Mucosa of descending colon (tissue), 3 donors: ENCODE results near the gene NKD2. TPM values are rescaled to one million over a fixed set of nuclear protein-coding genes. Genes with fewer than 3 reads are reported as not detected.

Source experiments
- ATAC-seq: fragments of 200-7000 bp; cut with Tn5 transposase; one replicate; pipeline ENCODE4 v1.9.1; 2020; ENCODE audit warnings: mild to moderate bottlenecking, moderate library complexity
- DNase-seq, 3 donors: peaks; one replicate each; pipeline ENCODE4 v3.0.0-alpha.2; 2020
- H3K36me3 ChIP-seq: fragments of 200-600 bp; one replicate; pipeline ENCODE4 v1.8.0; 2021; ENCODE audit warnings: low read depth, mild to moderate bottlenecking
- H3K4me1 ChIP-seq: fragments of 200-600 bp; one replicate; pipeline ENCODE4 v1.8.0; 2021; ENCODE audit warnings: low read depth, mild to moderate bottlenecking
- H3K4me3 ChIP-seq: fragments of 200-600 bp; one replicate; pipeline ENCODE4 v1.8.0; 2021; ENCODE audit warnings: mild to moderate bottlenecking
- H3K9me3 ChIP-seq: fragments of 200-600 bp; one replicate; pipeline ENCODE4 v1.8.0; 2021; ENCODE audit warnings: mild to moderate bottlenecking
- intact Hi-C, 2 donors: fragments of 100-400 bp; cut with DNase I in 1 of 2; cut with micrococcal nuclease in 1 of 2; formaldehyde crosslinking; loops; one replicate each; pipeline versions ENCODE4 v1.11.0 to v1.11.1; 2022; cut with DNase I, micrococcal nuclease
- total RNA-seq, 3 donors: library from RNA; stranded (reverse); fragmentation: NEBNext Ultra II Directional in 2 of 3; extraction: Animal tissue kit (Norgen Biotek cat#: 25700) in 2 of 3; gene quantifications; one replicate each; pipeline versions ENCODE4 v1.2.1 to v1.2.4, GENCODE V29; 2021 to 2023
- TF ChIP-seq, protein P1 (sequence below): fragments of 200-600 bp; IDR thresholded peaks from one replicate; pipeline ENCODE4 v1.8.0; 2022; ENCODE audit warnings: antibody characterized with exemption, mild to moderate bottlenecking
- donor health status: DM: no; HTN: no; CAD: no; lungs with moderate emphysema.
- donor health status: DM: no; HTN: no; CAD: no.
- donor health status: DM: no; HTN: yes; CAD: no.

Gene NKD2
- total RNA-seq, 3 donors from 2014 or later = 0.93 to 3.7 (median 2.1) TPM

DNA sequence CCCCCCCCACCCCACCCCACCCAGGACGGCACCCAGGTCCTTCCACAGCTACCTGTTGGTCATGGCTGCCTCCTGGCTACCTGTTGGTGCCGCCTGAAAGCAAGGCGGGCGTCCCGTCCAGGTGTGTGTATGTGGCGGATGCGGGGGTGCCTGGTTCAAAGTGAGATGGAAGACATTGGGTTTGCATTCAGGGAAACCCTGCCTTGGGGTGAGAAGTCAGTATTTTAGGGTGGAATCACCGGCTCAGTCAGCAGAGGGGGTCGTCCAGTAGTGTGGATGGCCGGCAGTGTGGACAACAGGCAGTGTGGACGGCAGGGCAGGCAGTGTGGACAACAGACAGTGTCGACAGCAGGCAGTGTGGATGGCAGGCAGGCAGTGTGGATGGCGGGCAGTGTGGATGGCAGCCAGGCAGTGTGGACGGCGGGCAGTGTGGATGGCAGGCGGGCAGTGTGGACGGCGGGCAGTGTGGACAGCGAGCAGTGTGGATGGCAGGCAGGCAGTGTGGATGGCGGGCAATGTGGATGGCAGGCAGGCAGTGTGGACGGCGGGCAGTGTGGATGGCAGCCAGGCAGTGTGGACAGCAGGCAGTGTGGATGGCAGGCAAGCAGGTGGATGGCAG lies 28.0 kb downstream of the NKD2 start:
- no peak overlapping the region for H3K4me3 ChIP-seq
- no peaks in the 10 kb centered on the region for H3K4me1 ChIP-seq
- DNase-seq (no peak), ATAC-seq (no peak)
- intact Hi-C loops = no loop called here
- TF ChIP-seq, protein P1, sequence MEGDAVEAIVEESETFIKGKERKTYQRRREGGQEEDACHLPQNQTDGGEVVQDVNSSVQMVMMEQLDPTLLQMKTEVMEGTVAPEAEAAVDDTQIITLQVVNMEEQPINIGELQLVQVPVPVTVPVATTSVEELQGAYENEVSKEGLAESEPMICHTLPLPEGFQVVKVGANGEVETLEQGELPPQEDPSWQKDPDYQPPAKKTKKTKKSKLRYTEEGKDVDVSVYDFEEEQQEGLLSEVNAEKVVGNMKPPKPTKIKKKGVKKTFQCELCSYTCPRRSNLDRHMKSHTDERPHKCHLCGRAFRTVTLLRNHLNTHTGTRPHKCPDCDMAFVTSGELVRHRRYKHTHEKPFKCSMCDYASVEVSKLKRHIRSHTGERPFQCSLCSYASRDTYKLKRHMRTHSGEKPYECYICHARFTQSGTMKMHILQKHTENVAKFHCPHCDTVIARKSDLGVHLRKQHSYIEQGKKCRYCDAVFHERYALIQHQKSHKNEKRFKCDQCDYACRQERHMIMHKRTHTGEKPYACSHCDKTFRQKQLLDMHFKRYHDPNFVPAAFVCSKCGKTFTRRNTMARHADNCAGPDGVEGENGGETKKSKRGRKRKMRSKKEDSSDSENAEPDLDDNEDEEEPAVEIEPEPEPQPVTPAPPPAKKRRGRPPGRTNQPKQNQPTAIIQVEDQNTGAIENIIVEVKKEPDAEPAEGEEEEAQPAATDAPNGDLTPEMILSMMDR = no peak
- no peaks in the 10 kb centered on the region for H3K36me3 ChIP-seq
- H3K9me3 ChIP-seq = no peaks in the 10 kb centered on the region

DNA sequence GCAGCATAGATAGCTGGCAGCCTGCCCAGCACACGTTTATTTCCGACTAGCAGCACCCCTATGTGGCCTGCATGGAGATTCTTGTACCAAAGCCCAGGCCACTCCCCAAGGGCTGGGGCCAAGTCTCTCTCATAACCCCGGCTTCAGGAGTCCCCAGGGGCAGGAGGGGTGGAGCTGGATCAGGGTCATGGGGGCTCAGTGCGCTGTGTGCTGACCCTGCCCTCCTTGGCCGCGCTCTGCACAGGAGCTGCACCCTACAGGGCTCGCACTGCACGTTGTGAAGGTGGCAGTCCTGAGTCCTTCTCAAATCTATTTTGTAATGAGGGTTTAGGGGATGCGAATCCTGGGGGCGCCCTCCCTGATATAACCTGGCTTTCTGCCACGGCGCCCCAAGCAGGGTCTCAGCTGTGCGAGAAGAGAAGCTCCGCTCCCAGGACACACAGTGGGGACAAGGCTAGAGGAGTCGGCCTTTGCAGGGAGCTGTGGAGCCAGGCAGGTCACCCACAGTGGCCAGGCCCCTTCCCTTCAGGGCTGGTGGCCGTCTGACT lies 28.6 kb downstream of the NKD2 start:
- Histone ChIP-seq H3K9me3 (no peaks in the 10 kb centered on the region), H3K4me1 (no peaks in the 10 kb centered on the region), H3K36me3 (no peaks in the 10 kb centered on the region), H3K4me3 (no peak overlapping the region)
- peak; percentile 21 for ATAC-seq
- peak in 1 of 3 donors; percentile 17 for DNase-seq
- TF ChIP-seq, protein P1 = no peak
- intact Hi-C loops = no loop called here

DNA sequence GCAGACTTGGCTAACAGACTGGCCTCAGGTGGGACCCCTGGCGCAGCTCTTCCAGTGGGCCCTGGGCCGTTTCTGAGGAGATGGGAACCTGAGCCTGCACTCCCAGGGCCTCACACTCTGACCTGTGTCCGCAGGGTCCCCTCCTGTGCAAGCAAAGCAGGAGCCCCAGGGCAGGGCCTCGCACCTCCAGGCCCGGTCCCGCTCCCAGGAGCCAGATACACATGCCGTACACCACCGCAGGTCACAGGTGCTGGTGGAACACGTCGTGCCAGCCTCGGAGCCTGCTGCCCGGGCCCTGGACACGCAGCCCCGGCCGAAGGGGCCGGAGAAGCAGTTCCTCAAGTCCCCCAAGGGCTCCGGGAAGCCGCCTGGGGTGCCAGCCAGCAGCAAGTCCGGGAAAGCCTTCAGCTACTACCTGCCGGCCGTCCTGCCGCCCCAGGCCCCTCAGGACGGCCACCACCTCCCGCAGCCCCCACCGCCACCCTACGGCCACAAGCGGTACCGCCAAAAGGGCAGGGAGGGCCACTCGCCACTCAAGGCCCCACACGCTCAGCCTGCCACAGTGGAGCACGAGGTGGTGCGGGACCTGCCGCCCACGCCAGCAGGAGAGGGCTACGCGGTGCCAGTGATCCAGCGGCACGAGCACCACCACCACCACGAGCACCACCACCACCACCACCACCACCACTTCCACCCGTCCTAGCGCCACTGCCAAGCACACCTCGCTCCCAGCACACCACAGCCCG lies 29.2 kb downstream of the NKD2 start:
- Histone ChIP-seq H3K9me3 (no peaks in the 10 kb centered on the region), H3K4me3 (no peak overlapping the region), H3K4me1 (no peaks in the 10 kb centered on the region), H3K36me3 (no peaks in the 10 kb centered on the region)
- DNase-seq (peak in 1 of 3 donors; percentile 14), ATAC-seq (no peak)
- intact Hi-C loops = no loop called here
- TF ChIP-seq, protein P1 = no peak

DNA sequence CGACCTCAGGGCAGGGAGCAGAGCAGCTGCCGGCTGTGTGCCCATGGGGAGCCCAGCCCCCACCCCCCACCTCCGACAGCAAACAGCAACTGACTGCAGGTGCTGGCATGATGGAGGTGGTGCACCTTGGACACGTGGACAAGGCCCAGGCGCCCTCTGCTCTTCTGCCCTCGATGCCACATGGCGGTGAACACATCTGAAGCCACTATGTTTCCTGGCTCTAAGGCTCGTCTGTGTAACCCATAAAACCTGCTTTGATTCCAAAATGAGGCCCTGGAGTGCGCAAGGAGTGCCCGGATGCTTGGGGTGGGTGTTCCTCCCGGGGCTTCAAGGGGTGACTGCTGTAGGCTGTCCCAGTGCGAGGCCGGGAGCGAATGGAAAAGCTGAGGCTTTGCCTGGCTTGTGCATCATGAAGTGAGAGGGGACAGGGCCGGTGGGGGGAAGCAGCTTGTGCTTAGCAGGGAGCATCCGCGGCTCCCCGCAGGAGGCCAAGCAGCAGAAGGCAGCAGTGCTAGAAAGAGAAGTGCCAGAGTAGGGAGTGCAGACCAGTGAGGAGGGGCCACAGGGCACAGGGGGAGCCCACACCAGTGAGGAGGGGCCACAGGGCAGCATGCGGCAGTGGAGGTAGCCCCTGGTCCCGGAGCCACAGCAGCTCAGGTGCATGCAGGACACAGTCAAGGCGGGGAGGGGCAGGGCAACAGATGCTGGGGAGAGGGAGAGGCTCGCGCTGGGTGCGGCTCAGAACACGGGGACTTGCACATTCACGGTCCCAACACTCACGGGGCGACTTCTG lies 30.0 kb downstream of the NKD2 start:
- H3K4me3 ChIP-seq = no peak overlapping the region
- no peaks in the 10 kb centered on the region for H3K9me3 ChIP-seq
- intact Hi-C loops = no loop called here
- DNase-seq (no peak), ATAC-seq (no peak)
- no peaks in the 10 kb centered on the region for H3K36me3 ChIP-seq
- no peaks in the 10 kb centered on the region for H3K4me1 ChIP-seq
- TF ChIP-seq, protein P1 = no peak

DNA sequence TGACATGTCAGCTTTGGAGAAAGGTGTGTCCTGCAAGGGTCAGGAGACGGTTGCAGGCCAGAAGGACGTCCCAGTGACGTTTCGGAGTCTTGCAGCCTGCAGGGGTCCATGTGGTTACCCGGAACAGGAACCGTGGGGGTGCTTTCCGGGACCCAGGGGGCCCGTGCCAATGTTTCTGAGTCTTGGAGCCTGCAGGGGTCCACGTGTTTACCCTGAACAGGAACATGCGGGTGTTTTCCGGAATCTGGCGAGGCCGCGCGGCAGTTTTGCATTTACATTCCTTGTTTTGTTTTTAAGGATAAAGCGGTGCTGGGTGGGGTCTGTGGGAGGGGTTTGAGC lies 30.6 kb downstream of the NKD2 start:
- intact Hi-C loops = no loop called here
- ATAC-seq = no peak
- TF ChIP-seq, protein P1 = no peak
- Histone ChIP-seq H3K36me3 (no peaks in the 10 kb centered on the region), H3K9me3 (no peaks in the 10 kb centered on the region), H3K4me3 (no peak overlapping the region), H3K4me1 (no peaks in the 10 kb centered on the region)
- no peak for DNase-seq
